Naive thymus-derived CD4-positive, alpha-beta T cell (primary cell): ENCODE results near the gene CYB5R4. TPM values are rescaled to one million over a fixed set of nuclear protein-coding genes. Genes with fewer than 3 reads are reported as not detected.
"Not testable (repeated sequence)": the region's sequence is repeated elsewhere in the genome, so short reads cannot be mapped to it uniquely, and the experiment has no call there.

ENCODE experiments used
- ATAC-seq: fragments of 150-1000 bp; cut with Tn5 transposase; 2 replicates; pipeline ENCODE4 v1.10.0; 2021; ENCODE audit warnings: mild to moderate bottlenecking, moderate library complexity
- CTCF ChIA-PET: fragments of 350-600 bp; sonication (Branson Sonifier 250); formaldehyde crosslinking; loops from one replicate; lab custom pipeline; 2021; ENCODE audit warnings: antibody characterized with exemption; lab: Charles Lee
- POLR2A ChIA-PET: fragments of 350-600 bp; sonication (Branson Sonifier 250); formaldehyde crosslinking; loops from one replicate; lab custom pipeline; 2021; ENCODE audit warnings: antibody characterized with exemption, inconsistent platforms; lab: Charles Lee
- DNase-seq, 9 donors: peaks; one replicate each; pipeline versions ENCODE4 v3.0.0 to v3.0.0-alpha.2; 2020 to 2022; ENCODE audit warnings: mixed read lengths in 1 of 9
- H3K27ac ChIP-seq: one replicate; pipeline ENCODE4 v1.7.0; 2013; ENCODE audit warnings: mild to moderate bottlenecking, low read depth, low read length, moderate library complexity
- H3K27me3 ChIP-seq, 2 donors: one replicate each; pipeline ENCODE4 v1.7.0; 2013; ENCODE audit warnings: low read length in 2 of 2, mild to moderate bottlenecking in 2 of 2, moderate library complexity in 2 of 2; ENCODE audit not compliant: control insufficient read depth in 2 of 2, insufficient read depth in 2 of 2
- H3K36me3 ChIP-seq, 3 experiments: 1 replicate in 2 of 3; 2 replicates in 1 of 3; pipeline ENCODE4 v1.7.0; 2013; ENCODE audit warnings: low read length in 3 of 3, mild to moderate bottlenecking in 3 of 3, moderate library complexity in 1 of 3; ENCODE audit not compliant: insufficient read depth in 3 of 3, control insufficient read depth in 2 of 3
- H3K4me1 ChIP-seq, 2 donors: one replicate each; pipeline ENCODE4 v1.7.0; 2013; ENCODE audit warnings: low read length in 2 of 2, mild to moderate bottlenecking in 2 of 2, moderate library complexity in 1 of 2; ENCODE audit not compliant: control insufficient read depth in 2 of 2, insufficient read depth in 2 of 2
- H3K4me3 ChIP-seq: 2 replicates; pipeline ENCODE4 v1.7.0; 2013; ENCODE audit warnings: mild to moderate bottlenecking, low read length
- H3K9me3 ChIP-seq, 3 experiments: 1 replicate in 2 of 3; 2 replicates in 1 of 3; pipeline ENCODE4 v1.7.0; 2013; ENCODE audit warnings: low read length in 3 of 3; ENCODE audit not compliant: control insufficient read depth in 2 of 3
- H3K27ac Mint-ChIP-seq, 9 donors: one replicate each; pipeline ENCODE4 v1.8.0; 2020 to 2022; ENCODE audit warnings: mixed read lengths in 9 of 9, mild to moderate bottlenecking in 8 of 9, moderate library complexity in 5 of 9, inconsistent platforms in 2 of 9
- H3K27me3 Mint-ChIP-seq, 5 donors: one replicate each; pipeline ENCODE4 v1.8.0; 2021 to 2022; ENCODE audit warnings: mixed read lengths in 5 of 5, mild to moderate bottlenecking in 1 of 5
- H3K36me3 Mint-ChIP-seq, 5 donors: one replicate each; pipeline ENCODE4 v1.8.0; 2020 to 2022; ENCODE audit warnings: mixed read lengths in 5 of 5, mild to moderate bottlenecking in 3 of 5, inconsistent platforms in 1 of 5
- H3K4me1 Mint-ChIP-seq, 7 donors: one replicate each; pipeline ENCODE4 v1.8.0; 2020 to 2022; ENCODE audit warnings: mixed read lengths in 7 of 7, mild to moderate bottlenecking in 3 of 7, inconsistent platforms in 1 of 7
- H3K4me3 Mint-ChIP-seq, 10 donors: one replicate each; pipeline ENCODE4 v1.8.0; 2020 to 2022; ENCODE audit warnings: mild to moderate bottlenecking in 10 of 10, mixed read lengths in 10 of 10, moderate library complexity in 6 of 10, inconsistent platforms in 2 of 10
- H3K9me3 Mint-ChIP-seq, 11 donors: one replicate each; pipeline ENCODE4 v1.8.0; 2020 to 2022; ENCODE audit warnings: mixed read lengths in 11 of 11, mild to moderate bottlenecking in 4 of 11, inconsistent platforms in 1 of 11, moderate library complexity in 1 of 11
- intact Hi-C, 2 donors: fragments of 100-400 bp; cut with micrococcal nuclease; formaldehyde crosslinking; loops; one replicate each; pipeline ENCODE4 v1.15.1; 2023
- polyA plus RNA-seq, 2 donors: library from polyadenylated mRNA; unstranded; fragments of 300-500 nt; fragmentation: Illumina TruSeq; gene quantifications; one replicate each; pipeline ENCODE4 v1.2.3, GENCODE V29; 2021
- total RNA-seq, 6 experiments: library from RNA in 5 of 6; stranded (reverse) in 5 of 6; gene quantifications; 1 replicate in 5 of 6; 2 replicates in 1 of 6; pipeline ENCODE4 v1.2.3 and lab custom pipeline; 2021 to 2026

CYB5R4 gene
- total and polyA plus RNA-seq, 7 experiments from 2014 or later = 14.9 to 38.6 (median 20.0) TPM

- POLR2A ChIA-PET = not testable (repeated sequence)
- Mint-ChIP-seq H3K9me3 (peaks cover 11 to 57% (median 28%) of the 10 kb centered on the region in 11 donors), H3K36me3 (peaks cover 16 to 70% (median 47%) of the 10 kb centered on the region in 5 donors)
These were observed 86.8 kb downstream of the CYB5R4 start for GRCh38 chr6:83946201-83946833.

GRCh38 chr6:83947983-83948382 is 88.5 kb downstream of the CYB5R4 start:
- DNase-seq, H3K4me1 Mint-ChIP-seq, H3K4me3 Mint-ChIP-seq, POLR2A ChIA-PET, H3K27ac ChIP-seq, H3K4me3 ChIP-seq, ATAC-seq, H3K27me3 ChIP-seq, H3K27me3 Mint-ChIP-seq, H3K9me3 ChIP-seq, H3K4me1 ChIP-seq, intact Hi-C loops, H3K36me3 ChIP-seq, CTCF ChIA-PET: not testable (repeated sequence)
- peak overlapping the region in 1 of 9 donors; percentile 19 for H3K27ac Mint-ChIP-seq
- H3K36me3 Mint-ChIP-seq = peaks cover 20 to 65% (median 51%) of the 10 kb centered on the region in 5 donors
- peaks cover 8 to 53% (median 28%) of the 10 kb centered on the region in 11 donors for H3K9me3 Mint-ChIP-seq

More at GRCh38 chr6:83946201-83946833, 86.8 kb downstream of the CYB5R4 start:
- CTCF ChIA-PET, DNase-seq, intact Hi-C loops, H3K27me3 ChIP-seq, H3K4me1 Mint-ChIP-seq, H3K9me3 ChIP-seq, ATAC-seq, H3K27me3 Mint-ChIP-seq, H3K4me3 Mint-ChIP-seq, H3K27ac Mint-ChIP-seq, H3K36me3 ChIP-seq, H3K4me3 ChIP-seq, H3K27ac ChIP-seq, H3K4me1 ChIP-seq: not testable (repeated sequence)

- Histone ChIP-seq H3K36me3 (no peaks in the 10 kb centered on the region), H3K4me3 (no peak overlapping the region), H3K4me1 (no peaks in the 10 kb centered on the region), H3K27me3 (no peaks in the 10 kb centered on the region), H3K9me3 (no peaks in the 10 kb centered on the region), H3K27ac (no peak overlapping the region)
- no peaks in the 10 kb centered on the region for H3K27me3 Mint-ChIP-seq
- peaks cover 5 to 47% (median 24%) of the 10 kb centered on the region in 11 donors for H3K9me3 Mint-ChIP-seq
- no peak overlapping the region for H3K4me3 Mint-ChIP-seq
- peaks cover 0 to 2% (median 0%) of the 10 kb centered on the region in 7 donors for H3K4me1 Mint-ChIP-seq
- ChIA-PET POLR2A (no interaction called here), CTCF (no interaction called here)
- ATAC-seq (no peak), DNase-seq (no peak)
- H3K27ac Mint-ChIP-seq = no peak overlapping the region
- peaks cover 14 to 63% (median 56%) of the 10 kb centered on the region in 5 donors for H3K36me3 Mint-ChIP-seq
- intact Hi-C loops = no loop called here
These were observed 89.4 kb downstream of the CYB5R4 start for GRCh38 chr6:83948851-83949250.

- H3K27ac ChIP-seq, H3K4me3 Mint-ChIP-seq, H3K4me1 ChIP-seq, DNase-seq, H3K27ac Mint-ChIP-seq, POLR2A ChIA-PET, CTCF ChIA-PET, ATAC-seq, H3K4me1 Mint-ChIP-seq, H3K27me3 Mint-ChIP-seq, H3K9me3 ChIP-seq, H3K27me3 ChIP-seq, intact Hi-C loops, H3K4me3 ChIP-seq: not testable (repeated sequence)
- H3K9me3 Mint-ChIP-seq = peaks cover 0 to 22% (median 6%) of the 10 kb centered on the region in 11 donors
- peaks cover 0 to 13% (median 0%) of the 10 kb centered on the region in 3 experiments for H3K36me3 ChIP-seq
- H3K36me3 Mint-ChIP-seq = peaks cover 16 to 68% (median 66%) of the 10 kb centered on the region in 5 donors
These were observed 91.9 kb downstream of the CYB5R4 start for GRCh38 chr6:83951423-83951822.

- Mint-ChIP-seq H3K4me1 (peaks cover 0 to 2% (median 0%) of the 10 kb centered on the region in 7 donors), H3K27ac (no peak overlapping the region), H3K36me3 (peaks cover 16 to 68% (median 61%) of the 10 kb centered on the region in 5 donors), H3K4me3 (no peak overlapping the region), H3K27me3 (no peaks in the 10 kb centered on the region), H3K9me3 (peaks cover 0 to 9% (median 1%) of the 10 kb centered on the region in 11 donors)
- DNase-seq = no peak
- H3K9me3 ChIP-seq = no peaks in the 10 kb centered on the region
- ATAC-seq = no peak
- intact Hi-C loops = no loop called here
- H3K27ac ChIP-seq = no peak overlapping the region
- ChIA-PET POLR2A (no interaction called here), CTCF (no interaction called here)
- H3K27me3 ChIP-seq = no peaks in the 10 kb centered on the region
- peaks cover 0 to 15% (median 3%) of the 10 kb centered on the region in 3 experiments for H3K36me3 ChIP-seq
- no peak overlapping the region for H3K4me3 ChIP-seq
- H3K4me1 ChIP-seq = no peaks in the 10 kb centered on the region
These were observed 93.3 kb downstream of the CYB5R4 start for GRCh38 chr6:83952830-83953229.

GRCh38 chr6:83954371-83954770 is 94.9 kb downstream of the CYB5R4 start:
- H3K27me3 Mint-ChIP-seq = no peaks in the 10 kb centered on the region
- H3K27me3 ChIP-seq = no peaks in the 10 kb centered on the region
- no peak overlapping the region for H3K27ac ChIP-seq
- no peak overlapping the region for H3K4me3 Mint-ChIP-seq
- peaks cover 21 to 74% (median 70%) of the 10 kb centered on the region in 5 donors for H3K36me3 Mint-ChIP-seq
- H3K4me1 Mint-ChIP-seq = peaks cover 0 to 2% (median 0%) of the 10 kb centered on the region in 7 donors
- peak overlapping the region in 1 of 9 donors; percentile 62 for H3K27ac Mint-ChIP-seq
- ChIA-PET CTCF (no interaction called here), POLR2A (no interaction called here)
- ATAC-seq (no peak), DNase-seq (no peak)
- intact Hi-C loops = no loop called here
- H3K9me3 Mint-ChIP-seq = peaks cover 0 to 9% (median 0%) of the 10 kb centered on the region in 11 donors
- H3K9me3 ChIP-seq = no peaks in the 10 kb centered on the region
- H3K4me1 ChIP-seq = no peaks in the 10 kb centered on the region
- no peak overlapping the region for H3K4me3 ChIP-seq
- H3K36me3 ChIP-seq = peaks cover 0 to 15% (median 8%) of the 10 kb centered on the region in 3 experiments

GRCh38 chr6:83958241-83958685 is 98.8 kb downstream of the CYB5R4 start:
- ChIA-PET CTCF (no interaction called here), POLR2A (no interaction called here)
- Mint-ChIP-seq H3K36me3 (peaks cover 33 to 85% (median 82%) of the 10 kb centered on the region in 5 donors), H3K4me3 (no peak overlapping the region), H3K27me3 (no peaks in the 10 kb centered on the region), H3K4me1 (peaks cover 0 to 2% (median 0%) of the 10 kb centered on the region in 7 donors), H3K9me3 (peaks cover 0 to 21% (median 4%) of the 10 kb centered on the region in 11 donors), H3K27ac (no peak overlapping the region)
- no peaks in the 10 kb centered on the region for H3K9me3 ChIP-seq
- H3K4me1 ChIP-seq = no peaks in the 10 kb centered on the region
- no peak overlapping the region for H3K4me3 ChIP-seq
- H3K27me3 ChIP-seq = no peaks in the 10 kb centered on the region
- H3K36me3 ChIP-seq = peaks cover 0 to 29% (median 12%) of the 10 kb centered on the region in 3 experiments
- no peak overlapping the region for H3K27ac ChIP-seq
- intact Hi-C loops = no loop called here
- ATAC-seq = no peak
- no peak for DNase-seq
